GM12892 (cell line): ENCODE results near the gene EFCAB14.
"Not testable (repeated sequence)": the region's sequence is repeated elsewhere in the genome, so short reads cannot be mapped to it uniquely, and the experiment has no call there.

Experiments used
- DNase-seq: peaks from one replicate; pipeline ENCODE4 v3.0.0; 2011; ENCODE audit not compliant: insufficient read length
- FAIRE-seq: peaks from 2 replicates; lab custom pipeline; 2011; peaks lifted over from hg19 to GRCh38; lab: Jason Lieb, UNC
- POLR2A ChIP-seq: IDR thresholded peaks from 2 replicates; pipeline ENCODE4 v1.6.1; 2011; ENCODE audit warnings: low read depth, low read length, control low read depth
- POLR2AphosphoS5 ChIP-seq: IDR thresholded peaks from 2 replicates; pipeline ENCODE4 v1.6.1; 2011; ENCODE audit warnings: low read depth, low read length, control low read depth
- TAF1 ChIP-seq: IDR thresholded peaks from 2 replicates; pipeline ENCODE4 v1.6.1; 2011; ENCODE audit warnings: low read depth, mild to moderate bottlenecking, control low read depth, low read length, borderline replicate concordance

Gene EFCAB14

GRCh38 chr1:46659307-46659870 is 59.5 kb downstream of the EFCAB14 start:
- TF ChIP-seq POLR2A (no peak), POLR2AphosphoS5 (no peak), TAF1 (no peak)
- no peak for DNase-seq
- peak; percentile 40 for FAIRE-seq

- TF ChIP-seq POLR2AphosphoS5 (no peak), POLR2A (no peak), TAF1 (no peak)
- DNase-seq = no peak
These were observed 61.1 kb downstream of the EFCAB14 start for GRCh38 chr1:46657775-46658174.

GRCh38 chr1:46656643-46657042 is 62.3 kb downstream of the EFCAB14 start:
- no peak for FAIRE-seq
- no peak for DNase-seq
- TF ChIP-seq TAF1 (no peak), POLR2AphosphoS5 (no peak)

More at GRCh38 chr1:46657775-46658174, 61.1 kb downstream of the EFCAB14 start:
- no peak for FAIRE-seq

GRCh38 chr1:46655848-46656247 is 63.1 kb downstream of the EFCAB14 start:
- no peak for TF ChIP-seq POLR2A
- TF ChIP-seq POLR2AphosphoS5 = no peak
- FAIRE-seq (no peak), DNase-seq (no peak)

- FAIRE-seq, DNase-seq: not testable (repeated sequence)
These were observed 64.2 kb downstream of the EFCAB14 start for GRCh38 chr1:46654698-46655097.

GRCh38 chr1:46654012-46654411 is 64.9 kb downstream of the EFCAB14 start:
- DNase-seq (no peak), FAIRE-seq (no peak)
- no peak for TF ChIP-seq POLR2A
- TF ChIP-seq POLR2AphosphoS5 = no peak
- TF ChIP-seq TAF1 = no peak

- TF ChIP-seq TAF1 = no peak
- no peak for TF ChIP-seq POLR2A
- TF ChIP-seq POLR2AphosphoS5 = no peak
- no peak for FAIRE-seq
- no peak for DNase-seq
These were observed 65.4 kb downstream of the EFCAB14 start for GRCh38 chr1:46653405-46653958.

GRCh38 chr1:46652321-46653100 is 66.4 kb downstream of the EFCAB14 start:
- no peak for TF ChIP-seq POLR2A
- no peak for TF ChIP-seq TAF1
- no peak for TF ChIP-seq POLR2AphosphoS5
- DNase-seq = no peak
- FAIRE-seq = no peak

GRCh38 chr1:46651152-46651551 is 67.8 kb downstream of the EFCAB14 start:
- not testable (repeated sequence) for FAIRE-seq, DNase-seq

- TF ChIP-seq POLR2A (no peak), TAF1 (no peak), POLR2AphosphoS5 (no peak)
- DNase-seq (no peak), FAIRE-seq (no peak)
These were observed 68.4 kb downstream of the EFCAB14 start for GRCh38 chr1:46650491-46650890.

- FAIRE-seq = no peak
These were observed 69.2 kb downstream of the EFCAB14 start for GRCh38 chr1:46649764-46650163.

GRCh38 chr1:46647611-46648010 is 71.3 kb downstream of the EFCAB14 start:
- TF ChIP-seq POLR2AphosphoS5 (no peak), POLR2A (no peak), TAF1 (no peak)
- FAIRE-seq (no peak), DNase-seq (no peak)

More at GRCh38 chr1:46649764-46650163, 69.2 kb downstream of the EFCAB14 start:
- no peak for TF ChIP-seq POLR2AphosphoS5
- TF ChIP-seq TAF1 = no peak
- TF ChIP-seq POLR2A = no peak
- DNase-seq = no peak

GRCh38 chr1:46646844-46647243 is 72.1 kb downstream of the EFCAB14 start:
- FAIRE-seq (no peak), DNase-seq (no peak)
- TF ChIP-seq POLR2A (no peak), POLR2AphosphoS5 (no peak), TAF1 (no peak)

- TF ChIP-seq TAF1 (no peak), POLR2A (no peak)
- no peak for FAIRE-seq
- no peak for DNase-seq
These were observed 72.6 kb downstream of the EFCAB14 start for GRCh38 chr1:46646331-46646730.
